Activated naive CD4-positive, alpha-beta T cell treated with anti-CD3 and anti-CD28 coated beads, Interleukin-2, amount 10 ng/mL, durations not matched to agents 7 days and 5 days (primary cell): Measurements from ENCODE around the gene VAV2.

Source experiments
- CTCF ChIA-PET: fragments of 350-600 bp; sonication (Branson Sonifier 250); formaldehyde crosslinking; loops from one replicate; lab custom pipeline; 2021; ENCODE audit warnings: antibody characterized with exemption; lab: Charles Lee
- DNase-seq: peaks from one replicate; pipeline ENCODE4 v3.0.0-alpha.2; 2020
- H3K27ac Mint-ChIP-seq: one replicate; pipeline ENCODE4 v1.8.0; 2021; ENCODE audit warnings: mild to moderate bottlenecking, moderate library complexity, mixed read lengths
- H3K27me3 Mint-ChIP-seq: one replicate; pipeline ENCODE4 v1.8.0; 2021; ENCODE audit warnings: mild to moderate bottlenecking, mixed read lengths
- H3K36me3 Mint-ChIP-seq: one replicate; pipeline ENCODE4 v1.8.0; 2021; ENCODE audit warnings: mixed read lengths
- H3K4me1 Mint-ChIP-seq: one replicate; pipeline ENCODE4 v1.8.0; 2021; ENCODE audit warnings: mixed read lengths
- H3K4me3 Mint-ChIP-seq: one replicate; pipeline ENCODE4 v1.8.0; 2021; ENCODE audit warnings: mild to moderate bottlenecking, moderate library complexity, mixed read lengths
- H3K9me3 Mint-ChIP-seq: one replicate; pipeline ENCODE4 v1.8.0; 2021; ENCODE audit warnings: mixed read lengths

The VAV2 gene

DNA sequence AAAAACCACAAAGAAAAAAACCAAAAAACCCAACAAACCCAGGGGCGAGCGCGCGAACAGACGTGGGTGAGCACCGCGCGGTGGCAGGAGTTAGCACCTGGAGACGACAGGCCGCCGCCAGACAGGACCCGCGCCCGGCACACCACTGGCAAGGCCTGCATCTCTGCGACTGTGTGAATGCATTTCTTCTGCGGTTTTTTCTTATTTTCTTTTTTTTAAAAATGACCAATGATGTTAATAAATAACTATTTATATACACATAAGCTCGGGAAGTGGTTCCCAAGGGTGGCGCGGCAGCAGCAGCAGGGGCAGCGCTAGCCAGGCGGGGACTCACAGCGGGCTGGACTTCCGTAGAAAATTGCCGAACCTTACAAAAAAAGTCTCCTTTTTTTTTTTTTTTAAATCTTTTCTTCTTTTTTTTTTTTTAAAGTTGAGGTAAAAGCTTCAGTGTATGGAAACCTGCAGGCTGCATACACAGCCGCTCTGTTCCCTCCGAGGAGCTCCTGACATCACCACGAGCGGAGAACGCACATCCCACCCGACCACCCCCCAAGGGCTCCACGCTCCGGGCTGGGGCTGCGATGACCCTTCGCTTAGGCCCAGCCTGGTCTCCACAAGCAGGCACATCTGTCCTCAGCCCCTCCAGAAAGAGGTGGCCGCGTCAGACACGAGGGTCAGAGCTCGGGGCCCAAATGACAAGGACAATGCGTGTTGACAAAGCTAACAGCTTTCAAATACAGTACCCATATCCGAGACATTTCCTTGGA, 40.5 kb upstream of the VAV2 start:
- CTCF ChIA-PET = no interaction called here

DNA sequence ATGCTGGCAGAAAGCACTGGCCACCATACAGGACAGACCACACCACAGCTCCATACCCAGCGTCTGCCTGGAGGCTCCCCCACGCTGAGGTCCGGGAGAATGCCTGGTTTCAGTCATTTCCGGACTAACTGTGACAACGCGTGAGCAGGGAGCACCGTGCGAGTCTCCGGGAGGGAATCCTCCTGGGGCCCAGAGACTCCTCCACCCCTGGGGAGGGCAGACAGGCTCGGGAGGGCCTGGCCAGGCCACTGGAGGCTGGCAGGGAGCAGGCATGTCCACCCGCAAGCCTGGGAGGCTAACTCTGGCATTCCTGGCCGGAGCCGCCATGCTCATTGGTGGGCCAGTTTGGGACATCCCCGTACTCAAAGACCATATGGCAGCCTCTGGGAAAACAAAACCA, 39.7 kb upstream of the VAV2 start:
- Mint-ChIP-seq H3K27ac (no peak overlapping the region), H3K4me1 (peaks cover 6% of the 10 kb centered on the region), H3K4me3 (no peak overlapping the region), H3K27me3 (no peaks in the 10 kb centered on the region), H3K36me3 (peaks cover 30% of the 10 kb centered on the region), H3K9me3 (no peaks in the 10 kb centered on the region)
- peak; percentile 8 for DNase-seq
- CTCF ChIA-PET = no interaction called here

More for the DNA sequence above, 40.5 kb upstream of the VAV2 start:
- peak; percentile 12 for DNase-seq
- H3K36me3 Mint-ChIP-seq = peaks cover 32% of the 10 kb centered on the region
- no peaks in the 10 kb centered on the region for H3K9me3 Mint-ChIP-seq
- no peaks in the 10 kb centered on the region for H3K27me3 Mint-ChIP-seq
- H3K27ac Mint-ChIP-seq = no peak overlapping the region
- peaks cover 2% of the 10 kb centered on the region for H3K4me1 Mint-ChIP-seq
- no peak overlapping the region for H3K4me3 Mint-ChIP-seq

DNA sequence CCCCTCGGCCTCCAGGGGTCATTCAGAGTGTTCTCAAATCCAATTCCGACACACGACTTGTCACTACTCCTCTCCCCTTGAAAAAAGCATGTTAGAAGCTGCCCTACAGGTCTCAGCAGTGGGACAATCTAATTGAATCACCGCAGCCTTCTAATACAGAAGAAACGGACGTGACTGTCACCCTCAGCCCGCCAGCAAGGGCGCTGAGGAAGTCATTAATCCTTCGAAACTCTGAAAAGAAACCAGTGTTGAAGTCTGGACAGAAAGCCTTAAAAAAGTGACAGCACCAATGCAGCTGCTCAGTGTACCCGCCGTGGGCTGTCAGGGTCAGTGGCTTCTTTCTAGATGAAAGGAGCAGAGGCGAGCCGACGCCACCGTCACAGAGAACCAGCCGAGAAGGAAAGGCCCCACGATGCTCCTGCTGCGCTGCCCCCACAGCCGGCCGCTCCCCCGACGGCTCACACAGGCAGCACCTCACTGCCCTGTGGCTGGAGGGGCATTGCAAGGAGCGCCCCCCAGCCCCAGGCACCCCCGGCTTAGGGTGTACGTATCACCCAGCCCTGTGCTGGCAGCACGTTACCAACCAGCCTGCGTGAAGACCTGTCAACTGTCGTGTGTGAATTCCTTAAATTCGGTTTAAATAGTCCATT, 38.8 kb upstream of the VAV2 start:
- CTCF ChIA-PET = interaction anchor here (0.6 kb wide), 1 partner anchor 693 kb away, joined by 3 read pairs; no protein-coding TSS in a partner anchor
- Mint-ChIP-seq H3K9me3 (no peaks in the 10 kb centered on the region), H3K4me1 (peaks cover 11% of the 10 kb centered on the region), H3K4me3 (no peak overlapping the region), H3K27ac (no peak overlapping the region), H3K27me3 (no peaks in the 10 kb centered on the region), H3K36me3 (peaks cover 27% of the 10 kb centered on the region)
- DNase-seq = peak; percentile 8

DNA sequence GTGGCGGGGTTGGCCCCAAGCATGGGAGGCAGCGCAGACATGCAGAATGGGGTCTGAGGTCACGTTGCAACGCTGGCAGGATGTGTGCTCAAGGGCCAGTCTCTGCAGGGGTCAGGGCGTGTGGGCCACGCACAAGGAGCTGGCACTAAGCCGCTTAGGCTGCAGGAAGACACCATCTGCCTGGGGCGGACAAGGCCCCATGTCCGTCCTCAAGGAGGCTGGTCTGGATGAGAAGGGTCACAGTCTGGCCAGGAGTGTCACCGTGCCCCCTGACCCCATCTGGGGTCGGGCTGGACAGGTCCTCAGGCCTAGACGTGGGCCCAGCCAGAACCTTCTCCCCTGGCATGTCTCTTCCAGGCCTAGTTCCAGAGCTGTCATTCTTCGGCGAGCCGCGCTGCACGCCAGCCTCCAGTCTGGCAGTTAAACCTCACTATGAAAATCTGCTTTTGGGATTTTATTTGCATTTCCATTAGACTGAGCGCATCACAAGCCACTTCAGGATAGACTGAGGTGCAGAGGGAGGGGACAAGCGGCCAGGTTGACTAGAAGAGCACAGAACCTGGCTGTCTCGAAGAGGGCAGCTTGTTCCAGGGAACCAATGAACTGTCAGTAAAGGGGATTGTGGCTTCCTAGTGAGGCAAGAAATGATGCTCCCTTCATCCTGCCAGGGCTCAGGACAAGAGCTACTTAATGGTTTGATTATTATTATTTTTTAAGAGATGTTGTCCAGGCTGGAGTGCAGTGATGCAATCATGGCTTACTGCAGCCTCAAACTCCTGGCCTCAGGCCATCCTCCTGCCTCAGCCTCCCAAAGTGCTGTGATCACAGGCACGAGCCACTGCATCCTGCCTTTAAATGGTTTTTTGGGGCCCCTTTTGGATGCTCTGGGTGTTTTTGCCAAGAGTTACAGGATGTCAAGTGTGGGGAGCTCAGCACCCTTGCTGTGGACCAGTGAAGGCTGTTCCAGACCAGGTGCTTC, 37.4 kb upstream of the VAV2 start:
- Mint-ChIP-seq H3K27ac (peak overlapping the region; percentile 42), H3K4me3 (no peak overlapping the region), H3K27me3 (no peaks in the 10 kb centered on the region), H3K4me1 (peaks cover 13% of the 10 kb centered on the region), H3K9me3 (no peaks in the 10 kb centered on the region), H3K36me3 (peaks cover 19% of the 10 kb centered on the region)
- CTCF ChIA-PET = no interaction called here
- DNase-seq = peak; percentile 16

DNA sequence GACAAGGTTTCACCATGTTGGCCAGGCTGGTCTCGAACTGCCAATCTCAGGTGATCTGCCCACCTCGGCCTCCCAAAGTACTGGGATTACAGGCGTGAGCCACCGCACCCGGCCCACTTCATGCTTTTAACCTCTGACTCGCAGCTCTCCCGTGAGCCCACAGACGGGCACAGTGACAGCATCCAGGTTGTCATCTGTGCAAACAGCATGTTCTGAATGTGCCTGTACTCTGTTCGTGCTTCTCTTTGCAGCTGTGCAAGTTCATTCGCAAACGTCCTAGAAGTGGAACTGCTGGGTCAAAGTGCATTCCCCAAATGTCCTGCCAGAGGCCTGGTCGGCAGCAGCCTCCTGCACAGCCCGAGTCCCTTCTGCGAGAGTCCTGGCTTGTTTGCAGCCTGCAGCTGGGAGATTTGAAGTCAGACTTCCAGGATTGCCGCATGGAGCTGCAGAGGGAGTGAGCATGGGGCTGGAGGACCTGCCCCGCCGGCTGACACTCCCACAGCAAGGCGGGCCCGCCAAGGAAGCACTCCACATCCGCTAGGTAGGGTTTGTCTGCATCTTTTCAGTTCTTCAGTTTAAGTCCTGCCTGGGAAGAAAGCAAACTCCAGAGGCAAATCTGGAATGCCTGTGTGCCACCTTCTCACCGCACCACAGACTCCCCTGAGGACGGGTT, 36.6 kb upstream of the VAV2 start:
- no peaks in the 10 kb centered on the region for H3K27me3 Mint-ChIP-seq
- H3K27ac Mint-ChIP-seq = peak overlapping the region; percentile 42
- H3K4me1 Mint-ChIP-seq = peaks cover 17% of the 10 kb centered on the region
- H3K4me3 Mint-ChIP-seq = no peak overlapping the region
- H3K36me3 Mint-ChIP-seq = peaks cover 17% of the 10 kb centered on the region
- CTCF ChIA-PET = no interaction called here
- DNase-seq = peak; percentile 18
- H3K9me3 Mint-ChIP-seq = no peaks in the 10 kb centered on the region

DNA sequence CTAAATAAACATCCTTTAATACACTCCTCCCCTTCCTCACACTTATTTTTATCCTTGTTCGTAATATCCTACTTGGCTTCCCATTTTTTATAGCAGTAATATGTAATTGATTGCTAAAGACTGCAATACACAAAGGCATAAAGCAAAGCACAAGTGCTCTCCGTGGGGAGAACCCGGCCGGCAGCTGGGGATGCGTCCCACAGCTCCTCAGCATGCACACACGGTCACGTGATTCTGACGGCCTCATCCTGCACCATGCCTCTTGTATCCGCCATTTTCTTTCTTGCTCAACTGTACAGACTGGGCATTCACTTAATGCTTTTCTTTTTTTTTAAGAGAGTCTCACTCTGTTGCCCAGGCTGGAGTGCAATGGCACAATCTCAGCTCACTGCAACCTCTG, 36.0 kb upstream of the VAV2 start:
- H3K36me3 Mint-ChIP-seq = peaks cover 14% of the 10 kb centered on the region
- no peaks in the 10 kb centered on the region for H3K9me3 Mint-ChIP-seq
- no peak overlapping the region for H3K4me3 Mint-ChIP-seq
- DNase-seq = peak; percentile 5
- CTCF ChIA-PET = no interaction called here
- peaks cover 14% of the 10 kb centered on the region for H3K4me1 Mint-ChIP-seq
- H3K27ac Mint-ChIP-seq = no peak overlapping the region
- H3K27me3 Mint-ChIP-seq = no peaks in the 10 kb centered on the region

DNA sequence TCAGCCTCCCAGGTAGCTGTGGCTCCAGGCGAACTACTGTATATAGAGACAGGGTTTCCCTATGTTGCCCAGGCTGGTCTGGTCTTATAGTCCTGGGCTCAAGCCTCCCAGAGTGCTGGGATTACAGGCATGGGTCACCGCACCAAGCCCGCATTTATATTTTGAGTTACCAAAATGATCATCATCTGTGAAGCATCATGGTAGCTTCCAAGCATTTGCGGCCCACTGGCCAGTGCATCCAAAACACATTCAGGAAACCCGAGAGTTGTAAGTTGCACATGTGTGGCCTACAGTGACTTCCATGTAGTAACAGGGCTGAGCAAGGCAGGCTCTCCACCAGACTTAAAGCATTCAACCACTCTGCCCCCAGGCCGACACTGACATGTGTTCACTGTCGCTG, 35.4 kb upstream of the VAV2 start:
- CTCF ChIA-PET = interaction anchor here (0.6 kb wide), 1 partner anchor 17 kb away, joined by 3 read pairs; no protein-coding TSS in a partner anchor
- no peak overlapping the region for H3K27ac Mint-ChIP-seq

DNA sequence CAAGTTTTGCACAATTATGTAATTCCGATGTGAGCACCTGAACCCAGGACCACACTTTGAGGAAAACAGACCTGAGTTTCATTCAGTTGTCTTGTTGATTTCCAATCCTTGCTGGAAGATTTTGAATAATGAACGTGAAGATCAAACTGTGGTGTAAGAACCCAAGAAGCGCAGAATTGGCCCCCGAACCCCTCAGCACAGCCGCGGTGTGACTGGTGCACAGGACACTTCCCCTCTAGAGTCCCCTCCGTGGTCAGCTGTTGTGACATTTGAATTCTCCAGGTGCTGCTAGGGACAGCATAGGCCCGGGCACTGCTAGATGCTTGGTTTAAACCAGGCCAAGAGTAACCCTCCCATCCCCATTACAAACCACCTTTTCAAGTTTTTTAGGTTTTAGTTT, 34.9 kb upstream of the VAV2 start:
- Mint-ChIP-seq H3K27ac (no peak overlapping the region), H3K9me3 (no peaks in the 10 kb centered on the region), H3K27me3 (no peaks in the 10 kb centered on the region), H3K4me1 (peaks cover 14% of the 10 kb centered on the region), H3K4me3 (peak overlapping the region; percentile 78), H3K36me3 (peaks cover 12% of the 10 kb centered on the region)
- CTCF ChIA-PET = interaction anchor here (0.6 kb wide), 1 partner anchor 18 kb away, joined by 3 read pairs; no protein-coding TSS in a partner anchor
- peak; percentile 19 for DNase-seq

More for the DNA sequence above, 35.4 kb upstream of the VAV2 start:
- Mint-ChIP-seq H3K27me3 (no peaks in the 10 kb centered on the region), H3K4me3 (peak overlapping the region; percentile 78), H3K36me3 (peaks cover 12% of the 10 kb centered on the region), H3K4me1 (peaks cover 14% of the 10 kb centered on the region), H3K9me3 (no peaks in the 10 kb centered on the region)
- peak; percentile 14 for DNase-seq

DNA sequence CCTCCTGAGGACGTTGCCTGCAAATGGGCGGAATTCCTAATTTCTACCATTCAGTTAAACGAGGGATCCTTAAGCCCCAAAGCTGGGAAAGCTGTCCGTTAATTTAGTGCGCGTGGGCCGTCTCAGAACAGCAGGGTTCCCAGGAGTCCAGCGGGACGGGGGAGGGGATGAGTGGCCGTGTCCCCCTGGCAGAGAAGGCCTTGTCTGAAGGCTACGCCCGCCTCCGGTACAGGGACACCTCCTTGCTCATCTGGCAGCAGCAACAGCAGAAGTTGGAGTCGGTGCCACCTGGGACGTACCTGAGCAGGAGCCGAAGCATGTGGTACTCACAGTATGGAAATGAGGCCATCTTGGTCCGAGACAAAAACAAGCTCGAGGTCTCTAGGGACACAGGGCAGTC, 34.5 kb upstream of the VAV2 start:
- Mint-ChIP-seq H3K27me3 (no peaks in the 10 kb centered on the region), H3K4me1 (peaks cover 14% of the 10 kb centered on the region), H3K4me3 (peak overlapping the region; percentile 78), H3K27ac (no peak overlapping the region), H3K36me3 (peaks cover 12% of the 10 kb centered on the region), H3K9me3 (no peaks in the 10 kb centered on the region)
- peak; percentile 6 for DNase-seq
- CTCF ChIA-PET = interaction anchor here (1.1 to 1.2 kb wide), 2 partner anchors 8 to 73 kb away, joined by 3 read pairs; no protein-coding TSS in a partner anchor

DNA sequence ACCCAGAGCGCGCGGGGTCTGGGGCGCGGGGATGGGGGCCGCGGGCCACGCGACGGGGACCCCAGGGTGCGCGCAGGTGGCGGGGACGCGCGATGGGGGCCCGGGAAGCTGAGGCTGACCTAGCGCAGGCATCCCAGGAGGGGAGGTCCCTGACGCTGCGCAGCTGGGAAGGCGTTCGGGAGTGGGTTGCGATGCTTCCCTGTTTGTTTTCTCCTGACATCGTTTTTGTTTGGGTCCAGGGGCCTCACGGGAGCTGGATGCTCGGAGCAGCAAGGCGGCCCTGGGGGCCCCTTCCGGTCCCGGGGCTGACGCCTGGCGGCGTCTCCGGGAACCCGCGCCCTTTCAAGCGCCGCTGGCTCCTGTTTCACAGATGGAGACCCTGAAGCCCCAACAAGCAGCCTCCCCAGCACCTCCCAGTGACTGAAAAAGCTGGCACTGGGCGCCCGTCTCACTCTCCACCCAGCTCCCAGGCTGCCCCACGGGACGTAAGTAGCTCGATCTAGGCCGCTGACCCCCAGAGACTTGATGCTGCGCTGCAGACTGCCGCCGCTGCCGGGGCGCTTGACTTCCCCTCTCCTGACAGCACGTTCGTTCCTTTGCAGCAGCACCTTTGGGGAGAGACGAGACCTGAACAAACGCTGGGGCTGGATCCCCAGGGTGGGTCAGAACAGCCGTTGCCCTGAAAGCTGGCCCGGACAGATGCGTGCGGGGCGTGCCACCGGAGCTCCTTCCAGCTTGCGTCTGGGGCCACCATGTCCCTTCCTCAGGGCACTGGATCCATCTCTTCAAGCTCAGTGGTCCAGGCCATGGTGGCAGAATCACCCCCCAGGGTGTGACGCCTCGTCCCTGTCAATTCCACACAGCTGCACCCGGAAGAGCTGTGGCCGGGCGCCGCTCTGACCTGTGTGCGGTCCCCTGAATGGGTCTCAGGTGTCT, 33.8 kb upstream of the VAV2 start:
- DNase-seq = peak; percentile 69
- Mint-ChIP-seq H3K4me1 (peaks cover 14% of the 10 kb centered on the region), H3K36me3 (peaks cover 9% of the 10 kb centered on the region), H3K27me3 (no peaks in the 10 kb centered on the region), H3K9me3 (no peaks in the 10 kb centered on the region), H3K27ac (peak overlapping the region; percentile 77), H3K4me3 (peak overlapping the region; percentile 78)
- CTCF ChIA-PET = interaction anchor here (0.8 to 1.2 kb wide), 4 partner anchors 8 to 112 kb away, joined by 3 to 4 read pairs (median 3); no protein-coding TSS in a partner anchor

DNA sequence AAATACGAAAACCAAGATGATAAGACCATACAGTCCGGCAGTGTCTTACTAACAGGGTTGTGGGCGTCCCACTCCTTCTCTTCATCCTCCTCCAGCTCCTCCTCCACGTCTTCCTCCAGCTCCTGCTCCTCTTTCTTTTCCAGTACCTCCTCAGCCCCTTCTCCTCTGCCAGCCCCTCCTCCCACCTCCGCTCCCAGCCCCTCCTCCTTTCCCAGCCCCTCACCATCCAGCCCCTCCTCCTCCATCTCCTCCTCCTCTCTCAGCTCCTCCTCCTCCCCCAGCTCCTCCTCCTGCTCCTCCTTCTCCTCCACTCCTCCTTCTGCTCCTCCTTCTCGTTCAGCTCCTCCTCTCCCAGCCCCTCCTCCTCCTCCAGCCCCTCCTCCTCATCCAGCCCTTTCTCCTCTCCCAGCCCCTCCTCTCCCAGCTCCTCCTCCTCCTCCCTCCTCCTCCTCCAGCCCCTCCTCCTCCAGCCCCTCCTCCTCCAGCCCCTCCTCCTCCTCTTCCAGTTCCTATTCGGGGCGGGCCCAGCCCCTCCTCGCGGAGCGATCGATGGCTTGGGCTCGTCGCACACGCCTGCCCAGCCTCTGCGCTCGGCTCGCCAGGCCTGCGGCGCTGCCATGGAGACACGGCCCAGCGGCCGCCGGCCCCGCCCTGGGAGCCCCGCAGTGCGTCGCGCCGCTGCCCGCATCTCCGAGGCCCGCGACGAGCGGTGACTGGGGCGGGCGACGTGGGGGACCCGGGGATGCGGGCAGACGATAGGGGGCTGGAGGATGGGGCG, 32.9 kb upstream of the VAV2 start, which contains the start of gene BRD3OS:
Gene BRD3OS (plus strand): TSS at position 654 of the 778 bp plus-strand sequence. CDS start 1,267 bp downstream, outside the sequence.
- Mint-ChIP-seq H3K36me3 (peaks cover 7% of the 10 kb centered on the region), H3K27ac (peak within 1 kb of the TSS; percentile 81), H3K4me3 (peak within 1 kb of the TSS; percentile 78), H3K27me3 (no peaks in the 10 kb centered on the region), H3K9me3 (no peaks in the 10 kb centered on the region), H3K4me1 (peaks cover 14% of the 10 kb centered on the region)
- CTCF ChIA-PET = interaction anchor here (0.6 to 1.2 kb wide), 4 partner anchors 9 to 366 kb away, joined by 3 to 4 read pairs (median 4); no protein-coding TSS in a partner anchor
- DNase-seq = peak; percentile 94
